Activated naive CD4-positive, alpha-beta T cell treated with anti-CD3 and anti-CD28 coated beads for 36 hours (primary cell): ENCODE measurements around the gene BPIFB2. TPM values are rescaled to one million over a fixed set of nuclear protein-coding genes. Genes with fewer than 3 reads are reported as not detected.
"Not testable (repeated sequence)": the region's sequence is repeated elsewhere in the genome, so short reads cannot be mapped to it uniquely, and the experiment has no call there.

Experiments
- CTCF ChIA-PET: fragments of 350-600 bp; sonication (Branson Sonifier 250); formaldehyde crosslinking; loops from one replicate; lab custom pipeline; 2021; ENCODE audit warnings: antibody characterized with exemption; lab: Charles Lee
- DNase-seq: peaks from one replicate; pipeline ENCODE4 v3.0.0-alpha.2; 2020
- H3K27ac Mint-ChIP-seq: one replicate; pipeline ENCODE4 v1.8.0; 2021; ENCODE audit warnings: mild to moderate bottlenecking, mixed read lengths
- H3K27me3 Mint-ChIP-seq: one replicate; pipeline ENCODE4 v1.8.0; 2021; ENCODE audit warnings: low read depth, mixed read lengths
- H3K36me3 Mint-ChIP-seq: one replicate; pipeline ENCODE4 v1.8.0; 2021; ENCODE audit warnings: low read depth, mixed read lengths
- H3K4me1 Mint-ChIP-seq: one replicate; pipeline ENCODE4 v1.8.0; 2021; ENCODE audit warnings: low read depth, mixed read lengths
- H3K4me3 Mint-ChIP-seq: one replicate; pipeline ENCODE4 v1.8.0; 2021; ENCODE audit warnings: mild to moderate bottlenecking, moderate library complexity, mixed read lengths
- H3K9me3 Mint-ChIP-seq: one replicate; pipeline ENCODE4 v1.8.0; 2021; ENCODE audit warnings: mixed read lengths
- intact Hi-C: fragments of 100-400 bp; cut with micrococcal nuclease; formaldehyde crosslinking; loops from one replicate; pipeline ENCODE4 v1.15.1; 2023
- total RNA-seq, 2 experiments: library from RNA; stranded (reverse); gene quantifications; one replicate each; pipeline ENCODE4 v1.2.3, GENCODE V29; 2021

BPIFB2 gene, protein sequence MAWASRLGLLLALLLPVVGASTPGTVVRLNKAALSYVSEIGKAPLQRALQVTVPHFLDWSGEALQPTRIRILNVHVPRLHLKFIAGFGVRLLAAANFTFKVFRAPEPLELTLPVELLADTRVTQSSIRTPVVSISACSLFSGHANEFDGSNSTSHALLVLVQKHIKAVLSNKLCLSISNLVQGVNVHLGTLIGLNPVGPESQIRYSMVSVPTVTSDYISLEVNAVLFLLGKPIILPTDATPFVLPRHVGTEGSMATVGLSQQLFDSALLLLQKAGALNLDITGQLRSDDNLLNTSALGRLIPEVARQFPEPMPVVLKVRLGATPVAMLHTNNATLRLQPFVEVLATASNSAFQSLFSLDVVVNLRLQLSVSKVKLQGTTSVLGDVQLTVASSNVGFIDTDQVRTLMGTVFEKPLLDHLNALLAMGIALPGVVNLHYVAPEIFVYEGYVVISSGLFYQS
- not detected for total RNA-seq

DNA sequence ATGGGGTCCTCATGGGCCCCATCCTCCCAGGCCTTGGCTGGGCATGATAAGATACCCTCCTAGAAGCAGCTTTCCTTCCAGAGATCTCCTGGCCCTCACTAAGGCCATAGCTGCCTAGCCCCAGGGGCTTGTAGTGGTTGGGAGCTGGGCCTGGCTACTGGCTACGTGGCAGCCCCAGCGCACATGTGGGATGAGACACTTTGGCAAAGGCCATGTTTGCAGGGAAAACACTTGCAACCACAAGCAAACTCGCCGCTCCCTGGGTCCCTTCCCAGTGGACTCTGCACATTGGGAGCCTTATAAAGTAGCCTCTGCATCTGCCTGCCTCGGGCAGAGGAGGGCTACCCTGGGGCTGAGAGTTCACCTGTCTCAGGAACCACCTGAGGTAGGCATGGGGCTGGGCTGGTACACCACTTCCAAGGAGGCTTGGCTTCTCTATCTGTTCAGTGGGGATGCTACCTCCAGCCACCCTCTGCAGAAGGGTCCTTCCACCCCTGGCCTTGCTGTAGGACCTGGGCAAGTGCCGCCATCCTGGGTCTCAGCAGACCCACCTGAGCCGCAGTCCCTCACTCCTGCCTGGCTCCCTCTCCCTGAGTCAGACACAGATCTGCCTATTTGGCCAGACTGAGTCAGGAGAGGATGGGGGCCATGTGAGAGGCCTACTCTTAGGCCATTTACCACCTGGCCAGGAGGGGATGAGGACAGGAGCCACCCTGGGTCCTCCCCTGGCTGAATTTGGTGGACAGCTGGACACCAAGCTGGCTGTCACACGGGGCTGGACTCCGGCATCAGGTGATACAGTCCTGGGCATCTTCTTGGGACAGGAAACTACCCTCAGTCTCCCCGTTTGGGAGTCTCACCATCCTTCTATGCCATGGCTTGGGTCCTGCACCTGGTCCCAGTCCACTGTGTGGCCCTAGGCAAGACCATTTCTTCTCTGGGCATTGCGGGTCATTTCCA, at the start of gene BPIFB2:
BPIFB2 (plus strand) TSS at position 329 of the 960 bp plus-strand sequence. CDS start 871 bp downstream, outside the sequence.
- Mint-ChIP-seq H3K36me3 (no peaks in the 10 kb centered on the region), H3K27me3 (no peaks in the 10 kb centered on the region), H3K4me3 (no peak within 1 kb of the TSS), H3K4me1 (peaks cover 5% of the 10 kb centered on the region), H3K27ac (no peak within 1 kb of the TSS), H3K9me3 (peaks cover 3% of the 10 kb centered on the region)
- intact Hi-C loops: no loop called here
- DNase-seq: no peak
- CTCF ChIA-PET: interaction anchor here (0.8 to 5.3 kb wide), 3 partner anchors 28 to 106 kb away, joined by 3 to 65 read pairs (median 4); no protein-coding TSS in a partner anchor

- H3K9me3 Mint-ChIP-seq: peaks cover 22% of the 10 kb centered on the region
- intact Hi-C loops: no loop called here
- H3K4me1 Mint-ChIP-seq: peaks cover 14% of the 10 kb centered on the region
- H3K27me3 Mint-ChIP-seq: no peaks in the 10 kb centered on the region
- DNase-seq: no peak
- peaks cover 12% of the 10 kb centered on the region for H3K36me3 Mint-ChIP-seq
- CTCF ChIA-PET: interaction anchor here (0.6 to 1.4 kb wide), 2 partner anchors 9 to 11 kb away, joined by 3 to 4 read pairs; no protein-coding TSS in a partner anchor
- H3K27ac Mint-ChIP-seq: no peak overlapping the region
- H3K4me3 Mint-ChIP-seq: no peak overlapping the region
These were observed 48.9 kb upstream of the BPIFB2 start for GRCh38 chr20:32958574-32958973.

DNA sequence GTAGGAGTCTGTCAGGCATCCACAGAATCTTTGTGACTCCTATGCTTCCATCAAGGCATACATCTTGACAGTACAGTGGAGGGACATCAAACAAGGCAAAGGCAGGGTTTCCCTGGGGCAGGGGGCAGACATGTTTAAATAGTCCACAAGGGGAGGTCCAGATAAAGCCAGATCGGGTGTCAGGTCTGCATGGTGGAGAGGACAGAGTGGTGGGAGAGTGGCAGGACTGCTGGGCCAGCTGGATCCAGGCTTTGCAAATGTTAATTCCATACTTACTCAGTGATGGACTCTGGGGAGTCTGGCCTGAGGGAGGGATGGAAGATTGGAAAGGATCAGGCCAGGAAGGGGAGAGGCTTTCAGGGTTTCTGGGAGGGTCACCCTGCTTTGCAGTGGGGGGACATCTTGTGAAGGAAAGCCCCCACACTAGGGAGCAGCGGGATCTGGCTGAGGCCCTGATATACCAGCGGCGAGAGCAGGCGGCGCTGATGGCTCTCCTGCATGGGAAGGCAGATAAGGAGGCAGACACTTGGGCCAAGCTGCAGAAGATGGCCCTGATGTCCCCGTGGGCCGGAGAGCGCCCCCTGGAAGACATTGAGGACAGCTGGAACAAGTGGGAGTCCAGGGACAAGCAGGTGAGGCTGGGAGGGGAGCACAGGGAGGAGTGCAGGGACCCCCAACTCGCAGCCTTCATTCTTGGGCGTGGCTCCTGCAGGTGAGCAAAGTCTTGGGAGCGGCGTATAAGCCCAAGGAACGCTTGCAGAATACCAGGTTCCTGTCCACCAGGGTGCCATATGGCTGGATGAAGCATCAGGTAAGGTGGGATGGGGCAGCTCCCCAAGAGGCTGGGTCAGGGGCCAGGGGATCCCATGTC, 47.9 kb upstream of the BPIFB2 start:
- no peak overlapping the region for H3K4me3 Mint-ChIP-seq
- intact Hi-C loops: loop anchor here (10.0 kb wide), 1 partner anchor 705 kb away; no protein-coding TSS in a partner anchor
- H3K36me3 Mint-ChIP-seq: peaks cover 12% of the 10 kb centered on the region
- peaks cover 20% of the 10 kb centered on the region for H3K4me1 Mint-ChIP-seq
- DNase-seq: no peak
- H3K9me3 Mint-ChIP-seq: peaks cover 21% of the 10 kb centered on the region
- CTCF ChIA-PET: no interaction called here
- no peaks in the 10 kb centered on the region for H3K27me3 Mint-ChIP-seq
- no peak overlapping the region for H3K27ac Mint-ChIP-seq

- H3K9me3 Mint-ChIP-seq: peaks cover 20% of the 10 kb centered on the region
- H3K4me1 Mint-ChIP-seq: peaks cover 22% of the 10 kb centered on the region
- H3K36me3 Mint-ChIP-seq: peaks cover 12% of the 10 kb centered on the region
- no peaks in the 10 kb centered on the region for H3K27me3 Mint-ChIP-seq
- intact Hi-C loops: loop anchor here (10.0 kb wide), 1 partner anchor 705 kb away; no protein-coding TSS in a partner anchor
- H3K4me3 Mint-ChIP-seq: no peak overlapping the region
- CTCF ChIA-PET: no interaction called here
- no peak for DNase-seq
- no peak overlapping the region for H3K27ac Mint-ChIP-seq
These were observed 47.3 kb upstream of the BPIFB2 start for GRCh38 chr20:32960222-32960518.

DNA sequence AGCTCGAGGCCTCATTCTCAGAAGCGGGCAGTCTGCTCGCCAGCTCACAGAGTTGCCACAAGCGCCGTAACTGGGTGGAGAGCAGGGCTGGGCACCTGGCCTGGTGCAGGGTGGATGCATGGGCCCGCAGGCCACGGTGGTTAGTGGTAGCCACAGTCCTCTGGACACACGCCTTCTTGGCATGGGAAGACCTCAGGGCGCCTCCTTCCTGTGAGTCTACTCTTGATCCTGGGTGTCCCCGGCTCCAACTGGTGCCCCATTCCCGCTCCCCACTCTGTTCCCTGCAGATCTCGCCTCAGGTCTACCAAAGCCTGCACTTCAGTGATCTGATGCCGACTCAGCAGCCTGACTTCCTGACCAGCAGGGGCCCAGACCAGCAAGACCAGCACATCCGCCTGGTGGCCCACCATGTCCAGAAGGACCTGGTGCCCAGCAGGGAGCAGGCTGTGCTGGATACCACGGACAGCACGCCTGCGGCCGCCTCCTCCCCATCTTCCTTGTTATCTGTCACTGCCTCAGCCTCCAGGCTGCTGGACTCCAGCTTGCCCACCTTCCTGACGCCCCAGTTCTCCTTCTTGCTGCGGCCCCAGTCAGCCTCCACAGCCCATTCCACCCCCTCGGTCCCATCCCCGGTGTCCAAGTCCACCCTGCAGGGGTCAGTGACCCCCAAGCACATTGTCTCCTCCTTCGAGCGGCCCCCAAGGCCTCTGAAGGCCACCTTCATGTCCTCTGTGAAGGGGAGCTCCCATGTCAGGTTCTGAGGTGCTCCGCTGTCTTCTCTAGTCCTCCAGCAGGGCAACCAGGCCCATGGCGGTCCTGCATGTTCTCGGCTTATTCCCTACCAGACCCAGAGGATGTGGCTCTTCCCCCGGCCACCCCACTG, 46.4 kb upstream of the BPIFB2 start:
- peaks cover 12% of the 10 kb centered on the region for H3K36me3 Mint-ChIP-seq
- intact Hi-C loops: loop anchor here (10.0 kb wide), 1 partner anchor 706 kb away; no protein-coding TSS in a partner anchor
- H3K4me1 Mint-ChIP-seq: peaks cover 31% of the 10 kb centered on the region
- H3K9me3 Mint-ChIP-seq: peaks cover 17% of the 10 kb centered on the region
- CTCF ChIA-PET: no interaction called here
- no peaks in the 10 kb centered on the region for H3K27me3 Mint-ChIP-seq
- no peak for DNase-seq
- H3K27ac Mint-ChIP-seq: no peak overlapping the region
- no peak overlapping the region for H3K4me3 Mint-ChIP-seq

DNA sequence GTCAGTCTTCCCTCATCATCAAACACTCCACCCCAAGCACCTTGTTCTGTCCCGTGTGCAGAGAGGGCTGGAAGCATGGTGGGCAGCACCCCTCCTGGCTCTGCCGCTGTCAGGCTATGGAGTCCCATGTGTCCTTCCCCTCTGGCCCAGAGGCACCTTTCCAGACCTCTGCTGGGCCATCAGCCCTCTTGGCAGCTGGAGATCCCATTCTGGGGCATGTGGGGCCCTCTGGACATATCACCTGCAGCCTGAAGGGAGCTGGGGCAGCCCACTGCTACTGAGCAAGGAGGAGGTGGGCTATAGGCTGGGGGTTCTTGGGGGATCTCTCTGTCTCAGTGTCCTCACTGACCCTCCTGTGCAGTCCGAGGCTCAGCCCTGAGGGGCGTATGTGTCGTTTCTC, 45.5 kb upstream of the BPIFB2 start:
- H3K4me1 Mint-ChIP-seq: peaks cover 41% of the 10 kb centered on the region
- no peak for DNase-seq
- CTCF ChIA-PET: interaction anchor here (2.7 kb wide), 1 partner anchor 17 kb away, joined by 13 read pairs; no protein-coding TSS in a partner anchor
- H3K9me3 Mint-ChIP-seq: peaks cover 12% of the 10 kb centered on the region
- H3K27ac Mint-ChIP-seq: no peak overlapping the region
- no peak overlapping the region for H3K4me3 Mint-ChIP-seq
- intact Hi-C loops: loop anchor here (10.0 kb wide), 1 partner anchor 707 kb away; no protein-coding TSS in a partner anchor
- H3K27me3 Mint-ChIP-seq: no peaks in the 10 kb centered on the region
- H3K36me3 Mint-ChIP-seq: peaks cover 9% of the 10 kb centered on the region

- intact Hi-C loops: loop anchor here (10.0 kb wide), 1 partner anchor 708 kb away; no protein-coding TSS in a partner anchor
- not testable (repeated sequence) for DNase-seq, H3K27me3 Mint-ChIP-seq, H3K27ac Mint-ChIP-seq, H3K4me3 Mint-ChIP-seq, H3K36me3 Mint-ChIP-seq, H3K9me3 Mint-ChIP-seq
- peaks cover 47% of the 10 kb centered on the region for H3K4me1 Mint-ChIP-seq
- CTCF ChIA-PET: interaction anchor here (2.7 kb wide), 1 partner anchor 17 kb away, joined by 13 read pairs; no protein-coding TSS in a partner anchor
These were observed 44.9 kb upstream of the BPIFB2 start for GRCh38 chr20:32962646-32963045.

DNA sequence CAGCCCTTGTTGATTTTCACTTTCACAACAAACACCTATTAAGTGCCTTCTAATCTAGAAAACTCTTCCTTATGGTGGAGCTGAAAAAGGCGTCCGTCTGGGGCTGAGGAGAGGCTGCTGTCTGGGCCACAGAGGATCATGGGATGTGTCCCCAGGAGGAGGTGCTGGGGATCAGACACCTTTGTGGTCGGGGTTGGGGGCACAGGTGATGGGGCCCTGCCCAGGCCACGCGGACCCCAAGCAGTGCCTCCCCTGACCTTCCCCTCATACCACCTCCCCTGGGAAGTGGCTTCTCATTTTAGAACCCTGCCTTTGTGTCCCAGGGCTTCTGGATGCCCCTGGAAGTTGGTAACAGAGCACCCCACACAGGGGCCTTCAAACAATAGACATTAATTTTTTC, 44.3 kb upstream of the BPIFB2 start:
- H3K4me3 Mint-ChIP-seq: no peak overlapping the region
- CTCF ChIA-PET: interaction anchor here (2.7 kb wide), 1 partner anchor 18 kb away, joined by 13 read pairs; no protein-coding TSS in a partner anchor
- H3K36me3 Mint-ChIP-seq: peaks cover 3% of the 10 kb centered on the region
- H3K9me3 Mint-ChIP-seq: peaks cover 2% of the 10 kb centered on the region
- peaks cover 52% of the 10 kb centered on the region for H3K4me1 Mint-ChIP-seq
- H3K27me3 Mint-ChIP-seq: no peaks in the 10 kb centered on the region
- no peak for DNase-seq
- no peak overlapping the region for H3K27ac Mint-ChIP-seq
- intact Hi-C loops: loop anchor here (10.0 kb wide), 1 partner anchor 708 kb away; no protein-coding TSS in a partner anchor

DNA sequence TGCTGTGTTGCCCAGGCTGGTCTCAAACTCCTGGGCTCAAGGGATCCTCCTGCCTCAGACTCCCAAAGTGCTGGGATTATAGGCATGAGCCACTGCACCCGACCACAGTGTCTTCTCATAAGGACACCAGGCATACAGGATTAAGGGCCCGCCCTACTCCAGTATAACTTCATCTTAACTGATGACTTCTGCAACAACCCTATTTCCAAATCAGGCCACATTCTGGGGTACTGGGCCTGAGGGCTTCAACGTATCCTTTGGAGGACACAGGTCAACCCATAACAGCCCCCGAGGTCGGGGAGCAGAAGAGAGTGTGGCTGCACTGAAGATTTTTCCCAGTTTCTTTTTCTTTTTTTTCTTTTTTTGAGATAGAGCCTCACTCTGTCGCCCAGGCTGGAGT, 42.9 kb upstream of the BPIFB2 start:
- intact Hi-C loops: loop anchor here (10.0 kb wide), 1 partner anchor 710 kb away; no protein-coding TSS in a partner anchor
- no peak overlapping the region for H3K27ac Mint-ChIP-seq
- H3K36me3 Mint-ChIP-seq: no peaks in the 10 kb centered on the region
- peaks cover 66% of the 10 kb centered on the region for H3K4me1 Mint-ChIP-seq
- H3K4me3 Mint-ChIP-seq: no peak overlapping the region
- CTCF ChIA-PET: interaction anchor here (2.7 kb wide), 1 partner anchor 19 kb away, joined by 13 read pairs; no protein-coding TSS in a partner anchor
- H3K9me3 Mint-ChIP-seq: no peaks in the 10 kb centered on the region
- DNase-seq: no peak
- no peaks in the 10 kb centered on the region for H3K27me3 Mint-ChIP-seq

DNA sequence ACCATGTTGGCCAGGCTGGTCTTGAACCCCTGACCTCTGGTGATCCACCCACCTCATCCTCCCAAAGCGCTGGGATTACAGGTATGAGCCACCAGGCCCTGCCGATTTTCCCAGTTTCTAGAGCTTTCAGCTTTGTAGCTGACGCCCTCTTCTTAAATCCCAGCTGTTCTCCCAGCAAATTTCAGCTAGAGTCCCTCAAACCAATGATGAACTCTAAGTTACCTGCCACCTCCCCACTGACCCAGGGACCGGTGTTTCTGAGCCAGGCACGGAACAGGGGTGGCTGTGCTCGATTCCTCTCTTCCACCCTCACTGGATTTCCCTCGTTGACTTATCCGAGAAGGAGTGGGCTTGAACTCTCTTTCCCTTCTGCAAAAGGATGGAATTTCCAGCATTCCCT, 42.4 kb upstream of the BPIFB2 start:
- intact Hi-C loops: loop anchor here (10.0 kb wide), 1 partner anchor 710 kb away; no protein-coding TSS in a partner anchor
- Mint-ChIP-seq H3K36me3 (no peaks in the 10 kb centered on the region), H3K27ac (peak overlapping the region; percentile 16), H3K27me3 (no peaks in the 10 kb centered on the region), H3K9me3 (no peaks in the 10 kb centered on the region), H3K4me3 (no peak overlapping the region), H3K4me1 (peaks cover 72% of the 10 kb centered on the region)
- no peak for DNase-seq
- CTCF ChIA-PET: interaction anchor here (3.6 kb wide), 1 partner anchor 19 kb away, joined by 44 read pairs; no protein-coding TSS in a partner anchor
